Lower leg skin (tissue), 3 donors: Measurements from ENCODE around the gene ABCC4.

Source experiments
- CTCF ChIP-seq, 3 donors: fragments of 450-650 bp; IDR thresholded peaks; one replicate each; pipeline ENCODE4 v1.5.1; 2016; ENCODE audit warnings: antibody characterized with exemption in 3 of 3, mild to moderate bottlenecking in 3 of 3, moderate library complexity in 2 of 3
- POLR2A ChIP-seq, 2 donors: fragments of 450-650 bp; IDR thresholded peaks; one replicate each; pipeline ENCODE4 v1.6.1; 2016 to 2017; ENCODE audit warnings: antibody characterized with exemption in 2 of 2, mild to moderate bottlenecking in 1 of 2, moderate library complexity in 1 of 2

- TF ChIP-seq CTCF (IDR thresholded peaks at IDR 0.05) (no peak), POLR2A (IDR thresholded peaks at IDR 0.05) (no peak)
Measured at GRCh38 chr13:95234242-95234641, 67.0 kb downstream of the ABCC4 start.
